ENCODE results near the gene HRH1. TPM values are rescaled to one million over a fixed set of nuclear protein-coding genes. Genes with fewer than 3 reads are reported as not detected.
A peak's percentile ranks its signal among the peaks of the same experiment; 100 is the strongest.
"Not testable (repeated sequence)": the region's sequence is repeated elsewhere in the genome, so short reads cannot be mapped to it uniquely, and the experiment has no call there.

The HRH1 gene
- total and polyA plus RNA-seq, 5 donors = 0.43 to 1.8 (median 1.3) TPM

DNA sequence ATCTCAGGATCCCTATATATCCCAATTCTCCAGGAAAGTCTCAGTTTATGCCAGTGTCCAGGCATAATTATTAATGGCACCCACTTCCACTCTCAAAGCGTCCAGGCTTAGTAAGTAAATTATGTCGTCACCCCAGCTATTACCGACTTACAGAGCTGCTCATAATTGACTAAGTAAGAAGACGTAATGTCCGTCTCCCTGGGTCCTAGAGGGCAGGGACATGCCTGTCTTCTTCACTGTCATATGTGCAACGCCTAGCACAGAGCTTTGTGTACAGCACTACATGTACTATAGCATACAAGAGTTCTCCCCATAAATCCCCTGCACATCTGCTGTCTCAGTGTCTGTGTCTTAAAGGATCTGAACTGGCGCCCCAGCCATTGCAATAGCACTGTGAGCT lies 23.9 kb upstream of the HRH1 start:
- ATAC-seq (no peak), DNase-seq (no peak)
- intact Hi-C loops (cut with DNase I) = no loop called here
- H3K27ac ChIP-seq (ENCODE audit: low read length) = no peak overlapping the region
- H3K9me3 ChIP-seq (ENCODE audit: control insufficient read depth, low read length) = no peaks in the 10 kb centered on the region
- 87% methylated on average over 7 of the region's 7 CpGs for WGBS
- no peak overlapping the region for H3K4me3 ChIP-seq (ENCODE audit: low read length)
- no peaks in the 10 kb centered on the region for H3K4me1 ChIP-seq (ENCODE audit: control insufficient read depth, insufficient read depth, low read length)
- no peaks in the 10 kb centered on the region for H3K27me3 ChIP-seq (ENCODE audit: control insufficient read depth, insufficient read depth)

DNA sequence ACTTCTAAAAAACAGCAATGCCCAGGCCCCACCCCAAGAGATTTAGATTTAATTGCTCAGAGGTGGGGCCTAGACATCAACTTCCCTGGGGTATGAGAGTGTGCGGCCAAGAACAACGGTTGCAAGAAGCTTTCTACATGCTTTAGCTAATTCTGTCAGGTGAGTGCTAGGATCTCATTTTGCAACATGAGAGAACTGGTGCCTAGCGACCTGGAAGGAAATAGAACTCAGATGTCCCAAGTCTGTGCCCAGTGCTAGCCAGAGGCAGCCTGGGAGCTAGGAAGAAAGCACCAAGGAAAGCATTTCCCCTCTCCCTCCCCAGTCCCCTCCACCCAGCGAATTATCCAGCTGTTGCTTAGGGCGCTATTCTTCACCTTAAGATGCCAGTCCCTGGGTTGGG lies 22.9 kb upstream of the HRH1 start:
- no peak for DNase-seq

DNA sequence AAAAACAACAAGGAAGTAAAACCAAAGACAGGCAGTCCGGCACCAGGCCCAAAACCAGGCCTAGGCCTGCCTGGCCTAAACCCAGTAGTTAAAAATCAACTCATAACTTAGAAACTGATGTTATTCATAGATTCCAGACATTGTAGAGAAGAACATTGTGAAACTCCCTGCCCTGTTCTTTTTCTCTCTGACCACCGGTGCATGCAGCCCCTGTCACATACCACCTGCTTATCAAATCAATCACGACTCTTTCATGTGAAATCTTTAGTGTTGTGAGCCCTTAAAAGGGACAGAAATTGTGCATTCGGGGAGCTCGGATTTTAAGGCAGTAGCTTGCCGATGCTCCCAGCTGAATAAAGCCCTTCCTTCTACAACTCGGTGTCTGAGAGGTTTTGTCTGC lies 22.4 kb upstream of the HRH1 start:
- H3K4me3 ChIP-seq (ENCODE audit: low read length); intact Hi-C loops (cut with DNase I); H3K4me1 ChIP-seq (ENCODE audit: control insufficient read depth, insufficient read depth, low read length); H3K9me3 ChIP-seq (ENCODE audit: control insufficient read depth, low read length); ATAC-seq; DNase-seq; H3K27ac ChIP-seq (ENCODE audit: low read length); H3K27me3 ChIP-seq (ENCODE audit: control insufficient read depth, insufficient read depth): not testable (repeated sequence)
- 88% methylated on average over 7 of the region's 7 CpGs for WGBS

More for the DNA sequence above, 22.9 kb upstream of the HRH1 start:
- no peaks in the 10 kb centered on the region for H3K4me1 ChIP-seq (ENCODE audit: control insufficient read depth, insufficient read depth, low read length)
- no peak for ATAC-seq
- intact Hi-C loops (cut with DNase I) = no loop called here
- WGBS = 69% methylated on average over 5 of the region's 5 CpGs
- no peaks in the 10 kb centered on the region for H3K9me3 ChIP-seq (ENCODE audit: control insufficient read depth, low read length)
- H3K4me3 ChIP-seq (ENCODE audit: low read length) = no peak overlapping the region
- no peak overlapping the region for H3K27ac ChIP-seq (ENCODE audit: low read length)
- H3K27me3 ChIP-seq (ENCODE audit: control insufficient read depth, insufficient read depth) = no peaks in the 10 kb centered on the region

DNA sequence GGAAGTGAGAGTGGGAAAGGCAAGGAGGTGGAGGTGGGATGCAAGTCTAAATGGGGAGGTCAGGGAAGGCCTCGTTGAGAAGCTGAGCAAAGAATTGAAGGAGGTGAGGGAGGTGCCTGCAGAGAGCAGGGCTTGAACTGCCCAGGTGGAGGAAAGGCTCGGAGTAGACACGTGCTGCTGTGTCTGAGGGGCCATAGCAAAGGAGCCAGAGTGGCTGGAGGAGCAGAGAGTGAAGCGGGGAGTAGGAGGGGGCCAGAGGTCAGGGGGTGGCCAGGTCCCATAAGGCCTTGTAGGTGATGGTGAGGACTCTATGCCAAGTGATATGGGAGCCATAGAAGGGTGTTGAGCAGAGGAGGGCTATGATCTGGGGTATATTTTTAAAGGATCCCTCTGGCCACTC lies 21.4 kb upstream of the HRH1 start:
- no peaks in the 10 kb centered on the region for H3K4me1 ChIP-seq (ENCODE audit: control insufficient read depth, insufficient read depth, low read length)
- 76% methylated on average over 4 of the region's 4 CpGs for WGBS
- ATAC-seq (no peak), DNase-seq (no peak)
- intact Hi-C loops (cut with DNase I) = no loop called here
- no peaks in the 10 kb centered on the region for H3K27me3 ChIP-seq (ENCODE audit: control insufficient read depth, insufficient read depth)
- H3K4me3 ChIP-seq (ENCODE audit: low read length) = no peak overlapping the region
- no peaks in the 10 kb centered on the region for H3K9me3 ChIP-seq (ENCODE audit: control insufficient read depth, low read length)
- H3K27ac ChIP-seq (ENCODE audit: low read length) = no peak overlapping the region

DNA sequence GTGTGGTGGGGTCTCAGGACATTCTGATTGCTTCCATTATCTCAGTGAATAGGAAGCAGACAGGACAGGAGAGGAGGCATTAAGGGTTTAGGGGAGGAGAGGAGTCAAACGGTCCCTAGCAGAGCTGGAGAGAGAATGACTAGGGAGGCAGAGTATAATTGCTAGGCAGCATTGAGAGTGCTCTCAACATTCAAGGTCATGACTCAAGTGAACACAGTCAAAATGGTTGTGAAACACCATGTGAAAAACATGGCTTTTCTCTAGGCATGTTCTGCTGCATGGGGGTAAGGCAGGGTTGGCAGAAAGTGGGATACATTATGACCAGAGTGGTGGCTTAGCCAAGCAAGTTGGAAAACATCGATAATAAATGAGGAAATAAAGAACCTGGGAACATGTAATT lies 19.5 kb upstream of the HRH1 start:
- ATAC-seq = no peak

DNA sequence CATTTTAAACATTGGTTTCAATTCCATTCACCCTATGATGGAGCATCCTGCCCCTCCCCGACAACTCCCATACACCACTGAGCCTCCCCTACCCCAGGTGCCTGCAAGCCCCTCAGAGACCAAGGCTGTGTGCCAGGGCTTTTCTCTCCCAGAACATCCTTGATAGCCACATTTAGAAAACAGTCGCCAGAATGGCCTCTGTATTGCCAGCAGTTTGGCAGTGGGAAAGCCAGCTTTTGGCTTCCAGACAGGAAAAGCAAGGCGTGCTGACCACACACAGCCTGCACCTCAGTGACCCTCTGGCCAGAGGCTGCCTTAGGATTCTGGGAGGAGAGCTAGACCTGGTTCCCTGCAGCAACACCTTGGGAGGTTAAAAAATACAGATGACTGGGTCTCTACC lies 18.2 kb upstream of the HRH1 start:
- ATAC-seq (no peak), DNase-seq (no peak)
- WGBS = 66% methylated on average over 3 of the region's 3 CpGs
- intact Hi-C loops (cut with DNase I) = no loop called here
- H3K27ac ChIP-seq (ENCODE audit: low read length) = no peak overlapping the region
- no peaks in the 10 kb centered on the region for H3K4me1 ChIP-seq (ENCODE audit: control insufficient read depth, insufficient read depth, low read length)
- H3K27me3 ChIP-seq (ENCODE audit: control insufficient read depth, insufficient read depth) = no peaks in the 10 kb centered on the region
- H3K9me3 ChIP-seq (ENCODE audit: control insufficient read depth, low read length) = no peaks in the 10 kb centered on the region
- H3K4me3 ChIP-seq (ENCODE audit: low read length) = no peak overlapping the region

More for the DNA sequence above, 19.5 kb upstream of the HRH1 start:
- WGBS = 58% methylated on average over 2 of the region's 2 CpGs
- DNase-seq = no peak
- Histone ChIP-seq H3K27ac (ENCODE audit: low read length) (no peak overlapping the region), H3K9me3 (ENCODE audit: control insufficient read depth, low read length) (no peaks in the 10 kb centered on the region), H3K4me1 (ENCODE audit: control insufficient read depth, insufficient read depth, low read length) (no peaks in the 10 kb centered on the region), H3K4me3 (ENCODE audit: low read length) (no peak overlapping the region), H3K27me3 (ENCODE audit: control insufficient read depth, insufficient read depth) (no peaks in the 10 kb centered on the region)
- intact Hi-C loops (cut with DNase I) = no loop called here

DNA sequence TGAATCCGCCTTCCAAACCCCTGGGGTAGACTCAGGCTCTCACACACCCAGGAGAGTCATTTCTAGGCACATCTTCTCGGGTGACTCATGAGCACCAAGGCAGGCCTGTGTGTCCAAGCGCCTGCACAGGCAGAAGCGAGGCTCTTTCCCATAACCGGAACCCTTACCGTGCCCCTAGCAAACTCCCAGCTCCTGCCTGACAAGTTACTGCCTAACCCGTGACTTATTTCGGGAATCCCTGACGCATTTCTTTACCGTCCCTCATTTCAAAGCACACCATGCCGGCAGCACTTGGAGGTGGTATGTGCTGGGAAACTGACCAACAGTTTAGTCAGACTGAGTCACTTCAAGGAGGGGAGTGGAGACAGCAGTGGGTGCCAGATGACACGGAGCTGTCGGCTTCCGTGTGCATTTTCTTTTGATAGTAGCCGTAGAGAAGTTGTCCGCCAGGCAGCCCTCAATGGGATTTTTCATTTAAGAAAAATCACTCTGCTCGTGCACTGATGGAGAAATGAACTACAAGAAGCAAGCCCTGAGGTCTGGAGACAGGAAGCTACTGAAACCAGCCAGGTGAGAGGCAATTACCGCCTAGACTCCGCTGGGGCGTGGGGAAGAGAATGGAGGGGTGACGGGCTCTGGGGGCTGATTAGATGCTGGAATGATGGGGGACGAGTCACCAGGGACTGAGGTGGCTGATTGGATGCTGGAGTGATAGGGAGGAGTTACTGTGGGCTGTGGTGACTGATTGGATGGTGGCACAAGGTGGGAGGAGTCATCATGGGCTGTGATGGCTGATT lies 17.3 kb upstream of the HRH1 start:
- 58% methylated on average over 22 of the region's 22 CpGs for WGBS
- DNase-seq (peak in 1 of 3 donors; percentile 68), ATAC-seq (peak; percentile 54 to 80)
- Histone ChIP-seq H3K9me3 (ENCODE audit: control insufficient read depth, low read length) (no peaks in the 10 kb centered on the region), H3K4me1 (ENCODE audit: control insufficient read depth, insufficient read depth, low read length) (no peaks in the 10 kb centered on the region), H3K4me3 (ENCODE audit: low read length) (no peak overlapping the region), H3K27me3 (ENCODE audit: control insufficient read depth, insufficient read depth) (no peaks in the 10 kb centered on the region), H3K27ac (ENCODE audit: low read length) (peak overlapping the region; percentile 30)
- intact Hi-C loops (cut with DNase I) = no loop called here

DNA sequence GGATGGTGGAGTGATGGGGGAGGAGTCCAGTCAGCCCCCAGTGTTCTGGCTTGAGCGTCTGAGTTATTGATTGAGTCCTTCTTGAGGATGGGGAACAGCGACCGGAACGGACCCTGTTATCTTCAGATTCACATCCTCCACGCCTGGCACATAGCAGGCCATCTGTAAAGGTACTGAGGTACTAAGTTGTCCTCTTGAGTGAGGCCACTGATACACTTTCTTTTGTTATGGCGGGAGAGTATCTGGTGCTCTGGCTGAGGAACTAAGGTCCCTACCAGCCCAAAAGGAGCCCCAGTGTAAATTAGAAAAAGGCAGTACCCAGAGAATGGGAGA lies 16.7 kb upstream of the HRH1 start:
- ATAC-seq = no peak
- DNase-seq = no peak
- no peak overlapping the region for H3K27ac ChIP-seq (ENCODE audit: low read length)
- no peak overlapping the region for H3K4me3 ChIP-seq (ENCODE audit: low read length)
- H3K9me3 ChIP-seq (ENCODE audit: control insufficient read depth, low read length) = no peaks in the 10 kb centered on the region
- WGBS = 86% methylated on average over 6 of the region's 6 CpGs
- intact Hi-C loops (cut with DNase I) = no loop called here
- H3K27me3 ChIP-seq (ENCODE audit: control insufficient read depth, insufficient read depth) = no peaks in the 10 kb centered on the region
- no peaks in the 10 kb centered on the region for H3K4me1 ChIP-seq (ENCODE audit: control insufficient read depth, insufficient read depth, low read length)

DNA sequence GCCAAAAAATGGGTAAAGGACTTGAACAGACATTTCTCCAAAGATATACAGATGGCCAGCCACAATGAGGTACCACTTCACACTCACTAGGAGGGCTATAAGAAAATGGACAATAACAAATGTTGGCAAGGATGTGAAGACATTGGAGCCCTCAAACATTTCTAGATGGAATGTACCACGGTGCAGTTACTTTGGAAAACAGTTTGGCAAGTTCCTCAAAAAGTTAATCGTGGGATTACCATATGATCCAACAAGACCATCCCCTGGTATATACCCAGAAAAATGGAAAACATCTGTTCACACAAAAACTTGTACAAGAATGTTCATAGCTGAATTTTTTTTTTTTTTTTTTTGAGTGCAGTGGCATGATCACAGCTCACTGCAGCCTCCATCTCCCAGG lies 15.9 kb upstream of the HRH1 start:
- Histone ChIP-seq H3K4me1 (ENCODE audit: control insufficient read depth, insufficient read depth, low read length) (no peaks in the 10 kb centered on the region), H3K27me3 (ENCODE audit: control insufficient read depth, insufficient read depth) (no peaks in the 10 kb centered on the region), H3K4me3 (ENCODE audit: low read length) (no peak overlapping the region), H3K9me3 (ENCODE audit: control insufficient read depth, low read length) (no peaks in the 10 kb centered on the region), H3K27ac (ENCODE audit: low read length) (no peak overlapping the region)
- DNase-seq = no peak
- 77% methylated on average over 2 of the region's 2 CpGs for WGBS
- ATAC-seq = no peak
- intact Hi-C loops (cut with DNase I) = no loop called here

DNA sequence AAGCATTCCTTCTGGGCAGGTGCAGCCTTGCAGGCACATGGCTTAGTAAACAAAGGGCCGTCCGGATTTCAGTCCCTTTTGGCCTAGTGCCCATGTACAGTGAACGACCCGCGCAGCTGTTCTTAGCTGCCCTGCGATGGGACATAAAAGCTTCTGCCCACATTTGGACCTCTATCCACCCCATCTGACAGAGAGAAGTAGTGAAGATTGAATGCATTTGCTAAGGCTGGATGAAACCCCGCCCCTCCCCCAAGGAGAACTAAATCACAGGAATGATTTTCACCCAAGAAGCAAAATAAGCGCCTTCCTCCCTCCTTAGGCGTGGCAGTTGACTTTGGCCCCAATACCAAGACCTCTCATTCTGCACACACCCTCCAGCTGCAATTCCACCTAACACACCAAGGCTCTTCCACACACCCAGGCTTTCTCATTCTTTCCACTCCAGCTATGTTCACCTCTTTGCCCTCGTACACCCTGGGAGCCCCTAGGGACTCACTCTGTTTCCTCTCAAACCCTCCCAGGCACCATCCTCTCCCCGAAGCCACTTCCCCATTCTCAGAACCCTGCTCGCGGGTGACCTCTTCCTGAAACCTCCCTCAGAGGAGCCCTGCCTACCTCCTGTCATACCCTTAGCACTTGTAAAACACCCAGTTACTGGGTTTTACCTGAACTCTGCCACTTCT lies 14.1 kb upstream of the HRH1 start:
- H3K27ac ChIP-seq (ENCODE audit: low read length) = no peak overlapping the region

DNA sequence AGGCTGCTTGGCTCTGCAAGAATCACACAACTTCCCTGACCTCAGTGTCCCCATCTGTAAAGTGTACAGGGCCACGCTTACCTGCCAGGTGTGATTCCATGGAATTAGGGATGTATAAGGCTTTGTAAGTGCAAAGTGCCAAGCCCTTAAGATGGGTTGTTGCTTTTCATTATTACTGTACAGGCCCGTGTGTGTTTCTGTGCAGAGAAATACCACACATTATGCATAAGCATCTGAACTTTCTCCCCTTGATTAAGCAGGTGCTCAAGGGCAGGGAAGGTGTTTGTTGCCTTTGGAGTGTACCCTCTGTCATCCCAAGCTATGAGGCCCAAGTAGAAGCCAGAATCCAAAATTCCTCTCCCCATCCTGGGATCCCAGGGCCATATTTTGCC lies 13.6 kb upstream of the HRH1 start:
- no peaks in the 10 kb centered on the region for H3K4me1 ChIP-seq (ENCODE audit: control insufficient read depth, insufficient read depth, low read length)
- WGBS = 70% methylated on average over 2 of the region's 2 CpGs
- H3K9me3 ChIP-seq (ENCODE audit: control insufficient read depth, low read length) = no peaks in the 10 kb centered on the region
- H3K4me3 ChIP-seq (ENCODE audit: low read length) = no peak overlapping the region
- DNase-seq = no peak
- intact Hi-C loops (cut with DNase I) = no loop called here
- ATAC-seq = no peak
- H3K27me3 ChIP-seq (ENCODE audit: control insufficient read depth, insufficient read depth) = no peaks in the 10 kb centered on the region
- H3K27ac ChIP-seq (ENCODE audit: low read length) = no peak overlapping the region

More for the DNA sequence above, 14.1 kb upstream of the HRH1 start:
- H3K9me3 ChIP-seq (ENCODE audit: control insufficient read depth, low read length) = no peaks in the 10 kb centered on the region
- no peaks in the 10 kb centered on the region for H3K27me3 ChIP-seq (ENCODE audit: control insufficient read depth, insufficient read depth)
- no peak overlapping the region for H3K4me3 ChIP-seq (ENCODE audit: low read length)
- intact Hi-C loops (cut with DNase I) = no loop called here
- WGBS = 39% methylated on average over 13 of the region's 13 CpGs
- peak; percentile 48 to 66 (median 65) for DNase-seq
- H3K4me1 ChIP-seq (ENCODE audit: control insufficient read depth, insufficient read depth, low read length) = no peaks in the 10 kb centered on the region
- ATAC-seq = peak; percentile 63 to 88
